Cardiac septum (tissue), 1 donor: ENCODE data around the gene LAMB1. TPM values are rescaled to one million over a fixed set of nuclear protein-coding genes. Genes with fewer than 3 reads are reported as not detected.
"Not testable (repeated sequence)": the region's sequence is repeated elsewhere in the genome, so short reads cannot be mapped to it uniquely, and the experiment has no call there.

ENCODE experiments used
- DNase-seq: peaks from one replicate; pipeline ENCODE4 v3.0.0-alpha.2; 2020; ENCODE audit warnings: low spot score
- intact Hi-C: fragments of 100-400 bp; cut with DNase I; formaldehyde crosslinking; loops from one replicate; pipeline ENCODE4 v1.14.0; 2022
- total RNA-seq: library from RNA; stranded (reverse); fragmentation: NEBNext Ultra II Directional; extraction: Animal tissue kit (Norgen Biotek cat#: 25700); gene quantifications from one replicate; pipeline ENCODE4 v1.2.1, GENCODE V29; 2021
- donor health status: DM: no; HTN: no; CAD: no.

LAMB1 gene
- total RNA-seq, 1 donor from 2014 or later: 55.1 TPM

DNA sequence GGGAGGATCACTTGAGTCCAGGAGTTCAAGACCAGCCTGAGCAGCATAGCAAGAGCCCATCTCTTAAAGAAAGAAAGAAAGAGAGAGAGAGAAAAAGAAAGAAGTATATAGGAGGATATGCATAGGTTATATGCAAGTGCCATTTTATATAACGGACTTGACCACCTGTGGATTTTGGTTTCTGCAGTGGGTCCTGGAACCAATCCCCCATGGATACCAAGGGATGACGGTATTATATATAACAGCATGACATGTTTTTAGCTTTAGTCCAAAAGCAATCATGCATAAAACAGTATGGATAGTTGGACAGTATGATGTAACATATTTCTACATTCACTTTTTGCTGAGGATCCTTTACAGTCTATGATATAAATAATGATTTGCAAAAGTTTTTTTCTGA is 66.6 kb downstream of the LAMB1 start:
- DNase-seq: no peak
- intact Hi-C loops: loop anchor here (5.0 kb wide), 1 partner anchor 66 kb away; the partner anchor contains the start of gene LAMB1

DNA sequence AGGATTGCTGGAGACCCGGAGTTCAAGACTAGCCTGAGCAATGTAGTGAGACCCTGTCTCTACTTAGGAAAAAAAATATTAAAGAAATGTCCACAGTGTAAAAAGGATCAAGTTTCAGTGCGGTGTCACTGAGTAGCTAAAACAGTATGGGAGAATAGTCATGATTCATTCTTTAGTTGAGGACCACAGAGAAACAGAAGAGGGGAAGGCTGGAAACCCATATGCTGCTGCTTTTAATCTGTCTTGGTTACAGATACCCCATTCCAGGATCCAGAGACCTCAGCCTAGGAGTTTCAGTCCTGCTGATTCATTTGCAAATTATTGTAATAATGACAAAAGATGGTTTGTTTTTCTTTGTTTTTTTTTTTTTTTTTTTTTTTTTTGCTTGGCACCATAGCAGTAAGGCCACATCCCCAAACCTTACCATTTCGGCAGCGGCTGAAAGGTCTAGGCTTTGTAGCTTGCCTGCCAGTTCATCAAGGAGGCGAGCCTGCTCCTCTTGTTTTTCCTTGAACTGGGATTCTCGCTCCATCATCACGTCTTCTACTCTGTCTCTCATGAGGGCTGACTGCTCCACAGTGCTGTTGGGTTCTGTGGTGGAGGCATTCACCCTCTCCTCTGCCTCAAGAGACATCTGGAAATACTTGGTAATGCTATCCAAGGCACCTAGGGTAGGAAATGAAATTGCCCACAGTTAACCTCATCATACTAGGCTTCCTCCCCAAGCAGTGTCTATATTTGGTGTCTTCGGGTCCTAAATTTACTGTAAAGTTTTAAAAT is 67.8 kb downstream of the LAMB1 start:
- no peak for DNase-seq
- intact Hi-C loops: loop anchor here (5.0 kb wide), 1 partner anchor 67 kb away; the partner anchor contains the start of gene LAMB1

DNA sequence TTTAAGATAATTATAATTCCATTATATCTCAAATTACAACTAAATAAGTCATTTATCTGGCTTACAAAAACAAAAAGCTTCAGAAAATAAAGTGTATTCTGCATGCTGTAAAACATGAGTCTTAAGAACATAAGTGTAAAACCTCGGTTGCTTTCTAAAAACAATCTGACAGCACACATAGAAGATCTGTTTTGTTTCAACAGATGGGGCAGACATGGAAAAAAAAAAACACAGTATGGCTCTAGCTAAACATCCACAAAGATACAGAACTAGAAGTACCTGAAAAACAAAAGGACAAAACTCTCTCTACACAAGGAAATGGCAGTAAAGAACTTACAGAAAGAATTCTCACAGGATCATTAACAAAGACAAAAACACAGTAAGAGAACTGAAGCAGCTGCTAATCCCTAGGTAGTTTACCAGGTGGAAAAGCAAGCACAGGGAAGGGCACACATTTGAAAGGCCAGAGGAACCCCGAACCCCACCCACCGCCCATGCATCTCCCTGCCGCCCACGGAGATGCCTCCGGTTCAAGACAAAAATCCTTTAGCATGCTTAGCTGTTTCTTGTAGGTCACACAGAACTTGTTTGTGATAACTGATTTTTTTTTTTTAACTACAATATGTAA is 69.5 kb downstream of the LAMB1 start:
- intact Hi-C loops: no loop called here
- DNase-seq: no peak

DNA sequence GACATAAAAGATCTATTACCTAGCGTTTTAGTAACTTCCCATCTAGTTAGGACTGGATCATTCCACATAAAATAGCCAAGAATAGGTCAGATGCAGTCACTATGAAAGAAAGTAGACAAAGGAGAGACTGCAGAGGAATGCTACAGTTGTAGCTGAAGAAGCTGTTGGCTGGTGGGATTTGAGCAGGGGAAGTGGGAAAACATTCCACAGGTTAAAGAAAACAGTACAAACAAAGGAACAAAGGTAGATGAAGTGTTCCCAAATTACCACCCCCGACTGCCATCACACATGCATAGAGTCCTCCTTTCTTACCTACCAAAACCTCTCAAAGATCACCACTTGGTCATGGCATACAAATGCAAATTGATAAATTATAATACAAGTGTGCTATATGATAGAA is 70.2 kb downstream of the LAMB1 start:
- intact Hi-C loops: no loop called here
- DNase-seq: no peak

DNA sequence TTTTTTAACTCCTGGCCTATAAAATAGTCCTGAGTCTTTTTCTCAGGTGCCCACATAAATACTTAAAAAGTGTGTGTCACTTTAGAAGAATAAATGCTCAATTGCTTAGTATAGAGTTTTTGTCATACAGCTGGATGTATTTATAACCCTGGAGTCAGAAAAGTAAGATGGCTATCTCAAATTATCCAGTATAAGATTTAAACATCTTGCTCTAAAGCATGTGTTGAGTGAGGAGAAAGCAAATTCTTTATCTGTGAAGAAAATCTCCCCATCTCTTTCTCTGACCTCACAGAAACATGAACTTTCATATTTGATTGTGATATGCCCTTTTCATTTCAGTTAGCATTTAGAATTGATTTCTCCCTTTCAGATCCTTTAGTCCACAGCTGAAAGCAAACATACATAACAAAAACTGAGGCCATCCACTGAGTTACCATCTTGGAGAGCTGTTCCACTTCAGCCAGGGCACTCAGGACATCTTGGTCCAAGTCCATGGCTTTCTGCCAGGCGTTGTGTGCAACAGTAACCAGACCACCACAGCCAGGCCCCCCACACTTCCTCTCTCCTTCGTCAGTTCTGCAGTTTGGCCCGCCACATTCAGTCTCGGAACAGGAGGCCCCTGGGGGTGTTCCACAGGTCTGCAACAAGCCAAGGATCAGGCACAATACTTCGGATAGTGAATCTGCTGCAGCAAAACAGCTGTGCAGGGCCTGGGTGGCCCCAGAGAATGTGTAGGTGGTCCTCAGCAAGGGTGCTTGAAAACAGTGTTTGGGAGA is 71.0 kb downstream of the LAMB1 start:
- DNase-seq: no peak
- intact Hi-C loops: no loop called here

DNA sequence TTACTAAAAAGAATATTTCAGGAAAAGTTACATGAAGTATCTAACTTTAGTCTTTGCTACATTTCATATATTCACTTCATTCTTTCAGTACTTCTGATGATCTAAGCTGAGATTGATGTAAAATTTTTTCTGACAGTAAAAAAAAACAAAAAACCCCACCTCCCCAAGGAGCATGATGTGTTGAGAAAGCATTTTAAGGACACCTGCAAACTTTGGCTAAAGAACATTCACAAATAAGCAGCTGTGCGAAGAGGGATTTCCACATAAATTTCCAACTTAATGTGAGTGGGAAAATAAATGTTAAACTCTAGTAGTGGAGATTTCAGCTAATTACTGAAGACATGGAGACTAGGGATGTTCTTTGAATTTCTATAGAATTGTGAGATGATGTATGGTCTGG is 76.5 kb downstream of the LAMB1 start:
- intact Hi-C loops: no loop called here
- no peak for DNase-seq

DNA sequence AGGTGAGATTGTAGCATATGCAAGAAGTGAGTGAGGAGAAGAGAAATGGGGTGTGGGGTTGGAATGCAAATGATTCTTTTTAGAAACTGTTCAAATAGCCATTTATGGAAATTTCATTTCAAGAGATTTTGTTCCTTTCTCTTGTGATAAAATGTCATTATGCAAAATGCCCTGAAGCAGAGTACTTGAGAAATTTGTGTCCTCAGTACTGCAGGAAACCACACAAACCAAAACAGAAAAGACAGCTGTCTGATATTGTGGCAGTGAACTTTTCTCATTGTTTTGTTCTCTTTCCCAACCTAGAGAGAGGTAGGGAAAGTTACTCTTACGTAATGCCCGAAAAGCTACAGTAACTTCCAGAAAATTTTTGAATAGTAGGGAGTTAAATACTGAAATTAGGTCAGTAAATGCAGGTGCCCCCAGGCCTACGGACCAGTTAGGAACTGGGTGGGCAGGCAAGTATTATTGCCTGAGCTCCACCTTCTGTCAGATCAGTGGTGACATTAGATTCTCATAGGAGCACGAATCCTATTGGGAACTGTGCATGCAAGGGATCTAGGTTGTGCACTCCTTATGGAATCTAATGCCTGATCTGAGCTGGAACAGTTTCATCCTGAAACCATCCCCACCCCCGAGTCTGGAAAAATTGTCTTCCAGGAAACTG is 78.0 kb downstream of the LAMB1 start:
- intact Hi-C loops: no loop called here
- DNase-seq: no peak

DNA sequence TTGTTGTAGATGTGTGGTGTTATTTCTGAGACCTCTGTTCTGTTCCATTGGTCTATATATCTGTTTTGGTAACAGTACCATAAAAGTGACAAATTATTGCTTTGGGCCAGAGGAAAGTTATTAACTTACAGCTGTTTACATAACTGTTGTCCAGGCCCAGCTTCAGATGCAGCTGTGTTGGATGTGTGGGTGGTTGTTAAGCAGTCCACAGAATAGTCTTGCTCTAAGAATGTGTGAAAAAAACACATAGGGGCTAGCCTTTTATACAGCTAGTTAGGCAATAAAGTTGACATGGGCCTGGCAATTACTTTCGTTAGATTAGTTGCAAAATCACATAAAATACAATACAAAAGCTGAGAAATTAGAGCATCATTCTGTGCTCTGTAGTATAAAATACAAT is 80.1 kb downstream of the LAMB1 start:
- DNase-seq: no peak
- intact Hi-C loops: no loop called here

DNA sequence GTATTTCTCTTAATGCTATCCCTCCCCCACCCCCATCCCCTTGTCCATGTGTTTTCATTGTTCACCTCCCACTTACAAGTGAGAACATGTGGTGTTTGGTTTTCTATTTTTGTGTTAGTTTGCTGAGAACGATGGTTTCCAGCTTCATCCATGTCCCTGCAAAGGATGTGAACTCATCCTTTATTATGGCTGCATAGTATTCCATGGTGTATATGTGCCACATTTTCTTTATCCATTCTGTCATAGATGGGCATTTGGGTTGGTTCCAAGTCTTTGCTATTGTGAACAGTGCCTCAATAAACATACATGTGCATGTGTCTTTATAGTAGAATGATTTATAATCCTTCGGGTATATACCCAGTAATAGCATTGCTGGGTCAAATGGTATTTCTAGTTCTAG is 81.1 kb downstream of the LAMB1 start:
- DNase-seq, intact Hi-C loops: not testable (repeated sequence)

DNA sequence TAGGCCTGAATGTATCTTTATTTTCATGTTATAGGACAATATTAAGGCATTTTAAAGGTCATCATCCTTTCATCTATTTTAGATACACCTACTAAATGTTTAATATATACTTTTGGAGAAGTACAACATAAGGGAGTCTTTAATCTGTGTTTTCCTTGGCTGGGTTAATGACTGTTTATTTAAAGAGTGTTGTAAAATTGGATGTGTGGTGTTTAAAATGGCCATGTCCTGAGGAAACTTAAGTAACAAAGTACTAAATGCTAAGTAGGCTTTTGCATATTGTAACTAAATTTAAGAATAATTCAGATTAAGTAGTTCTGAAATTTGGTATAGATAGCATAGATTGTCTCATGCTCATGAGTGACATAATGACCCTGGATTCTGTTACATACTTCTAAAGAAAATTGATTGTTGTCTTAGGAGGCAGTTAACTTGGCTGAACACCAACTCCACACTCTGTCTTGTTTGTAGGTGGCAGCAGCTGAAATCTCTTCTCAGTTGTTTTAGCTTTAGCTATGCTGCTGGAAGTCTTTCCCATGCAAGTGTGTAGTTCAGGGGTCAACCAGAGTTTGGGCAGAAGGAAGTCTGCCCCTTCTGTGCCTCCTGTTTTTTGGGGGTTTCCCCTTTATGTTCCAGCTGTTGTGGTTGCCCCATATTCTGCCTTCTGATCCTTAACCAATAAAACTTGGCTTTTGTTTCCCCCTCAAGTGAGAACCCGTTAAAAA is 82.8 kb downstream of the LAMB1 start:
- no peak for DNase-seq
- intact Hi-C loops: no loop called here

DNA sequence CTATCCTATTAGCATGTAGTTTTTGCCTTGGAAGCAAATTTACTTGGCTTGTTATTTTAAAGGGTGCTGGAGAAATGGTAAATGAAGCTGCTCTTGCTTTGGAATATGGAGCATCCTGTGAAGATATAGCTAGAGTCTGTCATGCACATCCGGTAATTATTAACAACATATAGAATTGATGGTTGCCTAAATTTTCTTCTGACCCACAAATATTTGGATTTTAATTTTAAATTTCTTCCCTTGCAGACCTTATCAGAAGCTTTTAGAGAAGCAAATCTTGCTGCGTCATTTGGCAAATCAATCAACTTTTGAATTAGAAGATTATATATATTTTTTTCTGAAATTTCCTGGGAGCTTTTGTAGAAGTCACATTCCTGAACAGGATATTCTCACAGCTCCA is 84.0 kb downstream of the LAMB1 start:
- no peak for DNase-seq
- intact Hi-C loops: no loop called here

DNA sequence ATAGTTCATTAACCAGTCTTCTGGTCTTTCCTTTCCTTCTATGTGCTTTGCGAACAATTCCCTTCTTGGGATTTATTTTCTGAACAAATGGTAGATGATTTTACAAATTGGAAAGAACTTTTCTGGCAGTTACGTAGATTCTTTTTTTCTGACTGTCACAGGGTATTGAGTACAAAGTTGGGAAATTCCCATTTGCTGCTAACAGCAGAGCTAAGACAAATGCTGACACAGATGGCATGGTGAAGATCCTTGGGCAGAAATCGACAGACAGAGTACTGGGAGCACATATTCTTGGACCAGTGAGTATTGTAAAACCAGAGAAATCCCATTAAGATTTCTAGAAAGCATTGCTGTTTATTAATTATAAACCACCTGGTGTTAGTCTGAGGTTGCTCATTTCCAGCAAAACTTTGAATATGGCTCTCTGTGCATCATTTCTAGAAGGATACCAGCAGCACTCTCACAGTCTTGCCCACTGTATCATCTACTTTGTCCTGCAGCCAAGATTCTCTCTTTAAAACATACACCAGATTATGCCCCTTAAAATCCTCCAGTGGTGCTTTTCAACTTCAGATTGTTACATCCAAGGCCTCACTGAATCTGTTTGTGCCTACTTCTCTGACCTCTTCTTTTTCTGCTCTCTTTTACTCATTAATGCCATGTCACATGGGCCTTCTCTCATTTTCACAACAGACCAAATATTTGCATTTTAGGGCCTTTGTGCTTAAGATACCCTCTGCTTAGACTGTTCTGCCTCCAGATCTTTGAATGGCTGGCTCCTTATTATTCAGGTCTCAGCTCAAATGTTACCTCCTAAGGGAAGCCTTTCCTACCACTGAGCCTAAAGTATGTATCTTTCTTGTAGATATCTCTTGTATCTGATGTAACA is 85.0 kb downstream of the LAMB1 start:
- no peak for DNase-seq
- intact Hi-C loops: no loop called here

DNA sequence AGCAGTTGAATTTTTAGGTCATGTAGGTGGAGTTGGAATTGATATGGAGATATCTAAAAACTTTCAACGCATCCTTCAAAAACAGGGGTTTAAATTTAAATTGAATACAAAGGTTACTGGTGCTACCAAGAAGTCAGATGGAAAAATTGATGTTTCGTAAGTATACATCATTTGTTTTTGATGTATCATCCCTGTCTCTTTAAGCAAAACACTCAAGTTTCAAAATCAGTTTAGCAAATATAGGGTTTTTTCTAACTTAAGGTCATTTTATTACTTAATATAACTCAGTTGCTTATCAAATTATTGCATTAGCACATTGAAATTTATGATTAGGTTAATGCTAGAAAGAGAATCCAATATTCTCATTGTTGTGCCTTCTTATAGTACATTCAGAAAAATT is 87.4 kb downstream of the LAMB1 start:
- intact Hi-C loops: no loop called here
- no peak for DNase-seq

DNA sequence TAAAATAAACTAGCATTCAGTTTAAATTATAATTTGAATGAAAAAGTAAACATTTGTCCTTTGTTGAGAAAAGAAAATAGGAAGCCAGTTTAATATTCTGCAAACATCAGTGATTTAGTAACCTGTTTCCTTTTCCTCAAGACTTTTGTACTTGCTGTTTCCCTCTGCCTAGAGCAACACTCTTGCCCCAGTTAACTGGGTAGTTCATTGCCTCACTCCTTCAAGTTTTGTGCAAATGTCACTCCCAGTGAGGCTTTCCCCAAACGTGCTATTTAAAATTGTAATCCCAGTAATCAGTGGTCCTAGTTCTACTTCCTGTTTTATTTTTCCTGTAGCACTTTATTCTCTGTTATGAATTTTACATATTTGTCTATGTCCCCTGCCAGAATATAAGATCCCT is 88.1 kb downstream of the LAMB1 start:
- intact Hi-C loops: no loop called here
- DNase-seq: no peak

DNA sequence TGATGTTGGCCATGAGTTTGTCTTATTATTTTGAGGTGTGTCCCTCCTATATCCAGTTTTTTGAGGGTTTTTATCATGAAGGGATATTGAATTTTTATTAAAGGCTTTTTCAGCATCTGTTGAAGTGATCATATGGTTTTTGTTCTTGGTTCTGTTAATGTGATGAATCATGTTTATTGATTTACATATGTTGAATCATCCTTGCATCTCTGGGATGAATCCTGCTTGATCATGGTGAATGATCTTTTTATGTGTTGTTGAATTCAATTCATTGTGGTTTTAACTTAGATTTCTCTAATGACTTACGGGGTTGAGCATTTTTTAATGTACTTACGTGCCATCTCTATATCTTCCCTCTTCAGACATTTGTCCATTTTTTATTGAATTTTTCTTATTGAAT is 89.1 kb downstream of the LAMB1 start:
- no peak for DNase-seq
- intact Hi-C loops: no loop called here

DNA sequence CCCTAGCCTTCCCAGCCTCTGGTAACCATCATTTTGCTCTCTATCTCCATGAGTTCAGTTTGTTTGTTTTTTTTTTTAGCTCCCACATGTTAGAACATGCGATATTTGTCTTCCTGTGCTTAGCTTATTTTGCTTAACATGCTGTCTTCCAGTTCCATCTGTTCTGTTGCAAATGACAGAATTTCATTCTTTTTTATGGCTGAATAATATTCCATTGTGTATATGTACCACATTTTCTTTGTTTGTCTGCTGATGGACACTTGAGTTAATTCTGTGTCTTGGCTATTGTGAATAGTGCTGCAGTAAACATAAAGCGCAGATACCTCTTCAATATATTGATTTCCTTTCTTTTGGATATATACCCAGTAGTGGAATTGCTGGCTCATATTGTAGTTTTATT is 91.0 kb downstream of the LAMB1 start:
- intact Hi-C loops: no loop called here
- DNase-seq: no peak

DNA sequence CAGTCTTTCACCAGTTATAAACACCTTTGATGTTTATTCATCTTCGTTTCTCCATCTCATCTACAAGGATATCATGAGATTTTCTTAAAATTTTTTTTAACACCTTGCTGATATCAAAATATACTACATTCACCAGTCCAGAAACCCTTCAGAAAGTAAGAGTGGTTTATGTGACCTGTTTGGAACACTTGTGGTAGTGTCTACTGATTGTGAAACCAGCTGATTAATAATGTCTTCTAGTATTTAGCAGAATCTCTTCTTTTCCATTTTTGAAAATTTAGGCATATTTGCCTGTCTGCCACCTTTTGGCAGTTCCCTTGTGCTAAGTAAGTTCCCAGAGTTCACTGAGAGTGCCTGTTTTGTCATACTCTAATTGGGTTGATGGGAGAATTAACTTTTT is 93.5 kb downstream of the LAMB1 start:
- no peak for DNase-seq
- intact Hi-C loops: no loop called here

DNA sequence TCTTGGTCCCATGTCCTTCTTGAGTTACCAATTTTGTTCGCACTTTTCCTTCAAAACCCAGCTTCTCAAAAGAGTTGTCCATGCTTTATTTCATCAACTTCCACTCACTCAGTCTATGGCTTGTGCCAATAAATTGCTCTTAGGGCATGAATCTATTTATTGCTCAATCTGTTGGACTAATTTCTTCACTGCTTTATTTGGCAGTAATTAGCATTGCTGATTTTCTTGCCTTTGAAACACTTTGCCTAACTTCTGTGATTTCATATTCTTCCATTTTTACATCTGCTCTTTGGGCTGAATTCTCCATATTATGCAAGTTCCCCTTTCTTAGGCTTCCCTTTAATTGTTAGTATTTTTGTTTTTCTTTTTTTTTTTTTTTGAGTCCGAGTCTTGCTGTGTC is 95.2 kb downstream of the LAMB1 start:
- intact Hi-C loops: no loop called here
- no peak for DNase-seq

DNA sequence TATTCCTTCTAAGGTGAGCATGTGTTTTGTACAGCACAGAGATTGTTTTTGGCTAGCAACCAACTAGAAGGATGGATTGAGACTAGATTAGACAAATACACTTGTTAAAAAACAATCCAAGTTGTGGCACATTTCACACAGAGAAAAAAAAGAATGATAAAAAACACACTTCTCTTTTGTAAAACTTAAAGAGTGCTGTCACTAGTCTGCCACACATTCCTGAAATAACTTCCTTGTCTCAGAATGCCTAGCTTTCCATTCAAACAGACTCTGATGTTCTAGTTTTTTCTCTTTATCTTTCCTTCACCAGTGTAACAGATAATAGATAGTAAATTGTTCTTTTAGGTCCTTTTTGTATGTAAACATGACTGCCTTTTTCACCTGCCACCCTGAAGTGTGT is 100.6 kb downstream of the LAMB1 start:
- DNase-seq: no peak
- intact Hi-C loops: no loop called here
